ENCODE data around the gene RAB44. TPM values are rescaled to one million over a fixed set of nuclear protein-coding genes. Genes with fewer than 3 reads are reported as not detected.

Gene RAB44
- total and polyA plus RNA-seq, 9 of the 15 experiments (the other 6 are each of a cell fraction or from before 2014, with no cell fraction given), result not detected

GRCh38 chr6:36660771-36661471, 36.7 kb upstream of the RAB44 start (continued):
- TF ChIP-seq ZBTB40 (IDR thresholded peaks at IDR 0.05), result 0 out of 2 replicates have a peak, but pooled peaks have one; percentile 58
- no peak for TF ChIP-seq ZBTB40 (CRISPR knock-in tag; IDR thresholded peaks at IDR 0.05)
- TF ChIP-seq KAT2B (IDR thresholded peaks at IDR 0.05; ENCODE audit: low read depth, low read length), result no peak
- TF ChIP-seq HDAC6 (IDR thresholded peaks at IDR 0.05; ENCODE audit: low read depth, low read length), result 0 out of 2 replicates have a peak, but pooled peaks have one; percentile 42
- peak; percentile 41; the same call in 1 of the 2 replicates for TF ChIP-seq CREB1 (IDR thresholded peaks at IDR 0.05)
- peak; percentile 68; the same call in 1 of the 2 replicates for TF ChIP-seq CREB1 (CRISPR knock-in tag; IDR thresholded peaks at IDR 0.05)
- TF ChIP-seq, protein P1, sequence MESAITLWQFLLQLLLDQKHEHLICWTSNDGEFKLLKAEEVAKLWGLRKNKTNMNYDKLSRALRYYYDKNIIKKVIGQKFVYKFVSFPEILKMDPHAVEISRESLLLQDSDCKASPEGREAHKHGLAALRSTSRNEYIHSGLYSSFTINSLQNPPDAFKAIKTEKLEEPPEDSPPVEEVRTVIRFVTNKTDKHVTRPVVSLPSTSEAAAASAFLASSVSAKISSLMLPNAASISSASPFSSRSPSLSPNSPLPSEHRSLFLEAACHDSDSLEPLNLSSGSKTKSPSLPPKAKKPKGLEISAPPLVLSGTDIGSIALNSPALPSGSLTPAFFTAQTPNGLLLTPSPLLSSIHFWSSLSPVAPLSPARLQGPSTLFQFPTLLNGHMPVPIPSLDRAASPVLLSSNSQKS (CRISPR knock-in tag; IDR thresholded peaks at IDR 0.05), result no peak
- no peak for TF ChIP-seq FOXJ2 (tag; IDR thresholded peaks at IDR 0.05)
- TF ChIP-seq, protein P2, sequence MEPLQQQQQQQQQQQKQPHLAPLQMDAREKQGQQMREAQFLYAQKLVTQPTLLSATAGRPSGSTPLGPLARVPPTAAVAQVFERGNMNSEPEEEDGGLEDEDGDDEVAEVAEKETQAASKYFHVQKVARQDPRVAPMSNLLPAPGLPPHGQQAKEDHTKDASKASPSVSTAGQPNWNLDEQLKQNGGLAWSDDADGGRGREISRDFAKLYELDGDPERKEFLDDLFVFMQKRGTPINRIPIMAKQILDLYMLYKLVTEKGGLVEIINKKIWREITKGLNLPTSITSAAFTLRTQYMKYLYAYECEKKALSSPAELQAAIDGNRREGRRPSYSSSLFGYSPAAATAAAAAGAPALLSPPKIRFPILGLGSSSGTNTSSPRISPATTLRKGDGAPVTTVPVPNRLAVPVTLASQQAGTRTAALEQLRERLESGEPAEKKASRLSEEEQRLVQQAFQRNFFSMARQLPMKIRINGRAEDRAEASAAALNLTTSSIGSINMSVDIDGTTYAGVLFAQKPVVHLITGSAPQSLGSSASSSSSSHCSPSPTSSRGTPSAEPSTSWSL (CRISPR knock-in tag; IDR thresholded peaks at IDR 0.05; ENCODE audit: borderline replicate concordance), result peak; percentile 44; the same call in 1 of the 2 replicates
- TF ChIP-seq HDAC3 (IDR thresholded peaks at IDR 0.05; ENCODE audit: borderline replicate concordance, partially characterized antibody), result peak; percentile 59
- peak; percentile 43; the same call in 1 of the 2 replicates for TF ChIP-seq SMARCA4 (IDR thresholded peaks at IDR 0.05)
- no peak for TF ChIP-seq ID3 (CRISPR knock-in tag; IDR thresholded peaks at IDR 0.05)
- TF ChIP-seq ID3 (tag; IDR thresholded peaks at IDR 0.05), result peak; percentile 65; the same call in 1 of the 2 replicates

Data from K562 (cell line).